Stimulated activated CD4-positive, alpha-beta T cell treated with anti-CD3 and anti-CD28 coated beads, Interleukin-12 subunit alpha, Interleukin-12 subunit beta, amount 100 ng/mL, for 48 hours (primary cell): ENCODE measurements around the gene PBX1.

Experiments
- DNase-seq, 3 donors: peaks; one replicate each; pipeline ENCODE4 v3.0.0-alpha.2; 2020; ENCODE audit warnings: low read depth in 2 of 3, low spot score in 1 of 3

PBX1 gene

GRCh38 chr1:164771619-164772361 is 212.8 kb downstream of the PBX1 start:
- DNase-seq, result no peak

DNA sequence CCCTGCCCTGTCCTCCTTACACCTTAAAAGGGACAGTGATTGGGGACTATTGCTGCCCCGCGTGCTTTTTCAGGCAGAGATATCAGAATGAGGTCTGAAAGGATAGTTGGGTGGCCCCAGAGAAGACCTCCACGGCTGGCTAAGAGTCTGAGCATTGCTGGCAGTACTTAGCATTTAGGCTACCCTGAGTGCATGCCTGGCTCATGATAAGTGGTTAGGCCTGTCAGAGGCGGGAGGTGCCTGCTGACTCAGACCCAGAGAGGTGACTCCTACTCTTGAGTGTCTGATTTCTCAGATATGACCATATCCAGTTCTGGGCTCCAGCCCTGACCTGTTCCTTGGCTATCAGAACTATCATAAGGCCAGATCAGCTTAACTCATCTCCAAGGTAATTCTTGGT is 213.7 kb downstream of the PBX1 start:
- DNase-seq, result no peak

- no peak for DNase-seq
These were observed 214.1 kb downstream of the PBX1 start for GRCh38 chr1:164773102-164773501.

DNA sequence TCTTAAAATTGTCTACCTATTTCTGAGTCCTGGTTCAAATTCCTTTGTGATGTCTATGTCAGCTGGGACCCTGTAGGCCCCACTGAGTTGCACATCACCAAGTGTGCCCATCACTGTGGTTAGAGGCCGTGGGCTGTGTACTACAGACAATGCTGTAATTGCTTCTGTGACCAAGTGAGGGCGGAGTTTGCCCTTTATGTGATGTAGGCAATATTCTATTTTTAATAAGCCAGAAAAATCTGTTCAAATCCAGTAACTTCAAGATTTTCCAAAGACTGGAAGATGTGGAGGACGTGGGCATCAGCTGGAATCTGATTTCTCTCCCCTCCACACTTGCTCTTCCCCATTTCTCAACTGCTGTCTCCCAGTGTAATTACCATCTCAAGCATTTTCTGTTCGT is 215.4 kb downstream of the PBX1 start:
- no peak for DNase-seq

- no peak for DNase-seq
These were observed 216.1 kb downstream of the PBX1 start for GRCh38 chr1:164774819-164775654.

- no peak for DNase-seq
These were observed 218.5 kb downstream of the PBX1 start for GRCh38 chr1:164777518-164777917.

- DNase-seq, result no peak
These were observed 220.4 kb downstream of the PBX1 start for GRCh38 chr1:164779376-164779775.

GRCh38 chr1:164780111-164780812 is 221.3 kb downstream of the PBX1 start:
- DNase-seq, result no peak

GRCh38 chr1:164780863-164781262 is 221.9 kb downstream of the PBX1 start:
- no peak for DNase-seq

GRCh38 chr1:164781972-164782371 is 223.0 kb downstream of the PBX1 start:
- DNase-seq, result no peak

- DNase-seq, result no peak
These were observed 225.0 kb downstream of the PBX1 start for GRCh38 chr1:164783778-164784555.

DNA sequence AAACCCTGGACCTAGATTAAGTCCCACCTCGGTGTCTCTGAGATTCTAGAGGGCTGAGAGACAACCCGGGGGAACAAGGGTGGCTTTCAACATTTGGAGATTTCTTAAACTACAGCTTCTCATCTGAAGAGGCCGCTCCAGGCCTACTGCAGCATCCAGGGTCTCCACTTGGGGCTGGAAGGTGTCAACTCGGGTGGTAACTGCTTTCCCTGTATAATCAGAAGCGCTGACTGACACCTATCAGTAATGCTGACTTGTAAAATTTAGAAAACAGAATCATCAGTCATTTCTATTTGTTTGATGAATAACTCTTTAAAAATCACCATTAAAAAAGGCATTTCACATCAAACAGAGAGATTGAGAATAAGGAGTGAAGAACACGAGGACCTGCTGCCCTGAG is 226.0 kb downstream of the PBX1 start:
- DNase-seq, result no peak

- no peak for DNase-seq
These were observed 227.0 kb downstream of the PBX1 start for GRCh38 chr1:164785841-164786534.

DNA sequence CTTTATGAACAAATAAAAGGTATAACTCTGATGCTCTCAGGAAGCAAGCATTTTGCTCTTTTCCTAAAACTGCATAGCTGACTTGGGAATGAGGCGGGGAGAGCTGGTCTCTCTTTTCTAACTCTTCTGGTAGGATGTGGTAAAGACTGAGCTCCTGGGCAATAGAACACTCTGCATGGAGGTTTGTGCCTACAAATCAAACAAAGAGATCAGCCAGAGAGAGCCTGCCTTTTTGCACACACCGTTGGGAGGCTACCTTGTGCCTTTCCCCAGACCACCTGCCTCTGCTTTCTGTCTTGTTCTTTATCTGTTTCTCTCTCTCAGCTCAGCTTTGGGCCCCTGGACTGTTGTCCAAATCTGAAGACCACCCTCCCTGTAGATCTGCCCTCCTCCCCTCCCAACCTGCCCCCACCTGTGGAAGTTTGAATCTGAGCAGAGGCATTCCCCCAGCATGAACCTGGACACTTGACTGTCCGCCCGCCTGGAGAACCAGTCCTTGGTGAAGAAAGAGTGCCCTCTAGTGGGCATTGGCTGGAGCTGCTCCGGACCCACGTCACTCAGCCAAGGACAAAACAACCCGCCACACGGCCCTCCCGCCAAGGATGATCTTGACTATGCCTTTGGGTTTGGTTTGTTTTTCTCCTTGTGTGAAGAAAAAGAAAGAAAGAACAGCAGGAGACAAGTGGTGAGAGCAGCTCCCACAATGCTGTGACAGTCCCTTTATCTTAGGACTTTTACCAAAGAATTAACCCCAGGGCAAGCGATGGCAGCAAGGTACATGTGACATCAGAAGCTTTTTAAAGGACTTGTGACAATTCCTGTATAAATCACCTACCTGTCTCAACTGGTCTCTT is 228.2 kb downstream of the PBX1 start:
- peak; percentile 29 to 58 (median 33) for DNase-seq

GRCh38 chr1:164787834-164788231 is 228.8 kb downstream of the PBX1 start:
- no peak for DNase-seq

DNA sequence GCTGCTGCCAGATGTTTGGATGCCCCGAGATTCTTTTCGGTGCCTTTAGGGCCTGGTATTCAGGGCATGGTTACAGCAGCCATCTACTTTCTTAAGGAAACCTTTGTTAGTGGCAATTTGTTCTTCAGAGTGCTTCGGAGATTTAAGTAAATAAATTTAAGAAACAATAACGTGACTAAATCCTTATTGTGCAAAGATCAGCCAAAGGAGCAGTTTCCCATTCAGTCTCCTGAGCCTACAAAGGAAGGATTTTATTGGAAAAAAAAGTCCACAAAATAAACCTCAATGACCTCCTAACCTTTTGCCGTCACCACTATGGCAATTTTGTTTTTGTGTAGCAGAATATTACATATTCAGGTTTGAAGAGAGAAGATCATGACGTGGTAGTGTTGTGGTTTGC is 231.1 kb downstream of the PBX1 start:
- no peak for DNase-seq

GRCh38 chr1:164792410-164793004 is 233.5 kb downstream of the PBX1 start:
- DNase-seq, result no peak

- DNase-seq, result no peak
These were observed 235.4 kb downstream of the PBX1 start for GRCh38 chr1:164794356-164794755.

DNA sequence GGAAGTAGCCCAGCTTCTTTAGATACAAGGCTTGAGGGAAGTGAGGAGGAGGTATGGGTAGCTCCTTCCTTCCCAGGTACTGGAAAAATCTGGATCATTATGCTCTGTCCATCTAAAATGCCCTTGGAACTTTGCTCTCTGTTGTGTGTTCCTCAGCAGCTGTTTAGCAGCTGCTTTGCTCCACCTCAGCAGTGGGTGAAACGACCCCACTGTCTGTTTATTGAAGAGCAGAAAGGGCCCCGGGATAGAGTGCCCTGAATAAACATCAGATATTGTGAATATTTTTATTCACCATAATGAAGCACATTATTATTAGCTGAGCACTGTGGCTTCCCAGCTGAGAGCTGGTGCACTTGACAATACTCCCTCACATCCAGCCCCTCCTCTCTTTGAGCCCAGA is 237.9 kb downstream of the PBX1 start:
- no peak for DNase-seq
